Measurements from ENCODE around the gene NUP35.

DNA sequence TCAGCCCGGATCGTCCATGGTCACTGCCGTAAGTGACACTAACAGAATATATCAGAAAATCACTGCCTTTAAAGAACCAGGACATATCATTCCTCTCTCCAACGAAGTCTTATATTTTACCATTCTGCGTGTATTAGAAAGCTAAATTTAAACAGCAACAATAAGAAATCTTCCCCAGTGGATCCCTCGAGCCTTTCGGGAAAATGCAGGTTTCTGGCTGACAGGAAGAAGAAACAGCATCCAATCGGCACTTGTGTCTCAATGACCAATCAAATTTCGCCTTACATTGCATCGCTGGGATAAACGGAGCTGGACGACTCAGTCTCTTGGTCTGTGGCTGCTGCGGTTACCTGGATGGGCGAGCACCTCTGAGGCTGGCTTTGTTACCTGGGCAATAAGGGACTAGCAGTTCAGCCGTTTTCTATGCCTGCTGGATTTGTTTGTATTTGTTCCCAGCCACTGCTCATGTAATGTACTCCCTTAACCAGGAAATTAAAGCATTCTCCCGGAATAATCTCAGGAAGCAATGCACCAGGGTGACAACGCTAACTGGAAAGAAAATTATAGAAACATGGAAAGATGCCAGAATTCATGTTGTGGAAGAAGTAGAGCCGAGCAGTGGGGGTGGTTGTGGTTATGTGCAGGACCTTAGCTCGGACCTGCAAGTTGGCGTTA is 45.6 kb upstream of the NUP35 start, which contains the start of gene DUSP19:
- TF ChIP-seq, protein P1, sequence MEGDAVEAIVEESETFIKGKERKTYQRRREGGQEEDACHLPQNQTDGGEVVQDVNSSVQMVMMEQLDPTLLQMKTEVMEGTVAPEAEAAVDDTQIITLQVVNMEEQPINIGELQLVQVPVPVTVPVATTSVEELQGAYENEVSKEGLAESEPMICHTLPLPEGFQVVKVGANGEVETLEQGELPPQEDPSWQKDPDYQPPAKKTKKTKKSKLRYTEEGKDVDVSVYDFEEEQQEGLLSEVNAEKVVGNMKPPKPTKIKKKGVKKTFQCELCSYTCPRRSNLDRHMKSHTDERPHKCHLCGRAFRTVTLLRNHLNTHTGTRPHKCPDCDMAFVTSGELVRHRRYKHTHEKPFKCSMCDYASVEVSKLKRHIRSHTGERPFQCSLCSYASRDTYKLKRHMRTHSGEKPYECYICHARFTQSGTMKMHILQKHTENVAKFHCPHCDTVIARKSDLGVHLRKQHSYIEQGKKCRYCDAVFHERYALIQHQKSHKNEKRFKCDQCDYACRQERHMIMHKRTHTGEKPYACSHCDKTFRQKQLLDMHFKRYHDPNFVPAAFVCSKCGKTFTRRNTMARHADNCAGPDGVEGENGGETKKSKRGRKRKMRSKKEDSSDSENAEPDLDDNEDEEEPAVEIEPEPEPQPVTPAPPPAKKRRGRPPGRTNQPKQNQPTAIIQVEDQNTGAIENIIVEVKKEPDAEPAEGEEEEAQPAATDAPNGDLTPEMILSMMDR (IDR thresholded peaks at IDR 0.05) = peak in 1 of 6 experiments; percentile 8
- peak; percentile 42 to 86 for TF ChIP-seq POLR2A (IDR thresholded peaks at IDR 0.05)

Measured in Peyer's patch (tissue), 4 donors.